LHCN-M2 (cell line): ENCODE data around the gene RNF223. TPM values are rescaled to one million over a fixed set of nuclear protein-coding genes. Genes with fewer than 3 reads are reported as not detected.
"Not testable (repeated sequence)": the region's sequence is repeated elsewhere in the genome, so short reads cannot be mapped to it uniquely, and the experiment has no call there.

Experiments
- DNase-seq: peaks from one replicate; pipeline ENCODE4 v3.0.0-alpha.2; 2012; ENCODE audit warnings: low read depth
- total RNA-seq: library from RNA; depleted of rRNA; stranded (reverse); fragments of >200 nt; gene quantifications from 2 replicates; pipeline ENCODE4 v1.2.3, GENCODE V29; 2014

RNF223 gene
- total RNA-seq, 1 experiment from 2014 or later = not detected

DNA sequence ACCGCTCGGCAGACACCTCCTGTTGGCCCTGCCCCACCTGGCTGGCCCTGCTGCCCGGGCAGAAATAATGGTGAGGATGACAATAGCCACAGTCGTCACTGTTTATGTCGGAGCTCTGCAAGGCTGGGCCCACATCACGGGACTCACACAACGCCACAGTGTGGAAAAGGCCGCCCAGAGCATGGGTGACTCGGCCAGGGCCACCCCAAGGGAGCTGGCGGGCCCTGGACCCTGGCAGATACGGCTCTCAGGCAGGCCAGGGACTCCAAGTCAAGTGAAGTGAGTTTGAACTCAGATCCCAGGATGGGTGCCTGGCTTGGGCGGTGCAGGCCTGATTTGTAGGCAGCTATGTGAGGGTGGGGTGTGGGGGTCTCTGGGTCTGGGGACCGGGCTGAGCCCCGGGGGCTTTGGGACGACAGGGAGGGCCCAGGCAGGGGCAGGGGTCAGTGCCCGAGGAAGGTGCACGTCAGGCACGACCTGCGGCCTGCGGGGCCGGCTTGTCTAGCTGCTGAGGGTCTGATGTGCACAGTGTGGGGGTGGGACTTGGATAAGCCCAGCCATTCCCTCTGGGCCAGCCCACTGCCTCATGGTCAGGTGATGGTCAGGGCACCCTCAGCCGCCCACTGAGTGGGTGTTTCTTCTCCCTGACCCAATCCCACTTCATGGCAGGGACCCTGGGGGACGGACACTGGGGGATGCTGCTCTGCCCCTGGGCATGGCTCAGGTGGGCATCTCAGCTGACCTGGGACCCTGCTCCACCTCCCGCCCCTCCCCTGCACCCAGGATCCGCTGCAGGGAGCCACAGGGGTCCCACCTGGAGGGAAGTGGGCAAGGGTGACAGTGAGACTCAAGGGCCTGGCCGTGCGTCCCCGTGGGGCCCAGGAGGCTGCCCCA is 1.0 kb downstream of the RNF223 start:
- DNase-seq = no peak

DNA sequence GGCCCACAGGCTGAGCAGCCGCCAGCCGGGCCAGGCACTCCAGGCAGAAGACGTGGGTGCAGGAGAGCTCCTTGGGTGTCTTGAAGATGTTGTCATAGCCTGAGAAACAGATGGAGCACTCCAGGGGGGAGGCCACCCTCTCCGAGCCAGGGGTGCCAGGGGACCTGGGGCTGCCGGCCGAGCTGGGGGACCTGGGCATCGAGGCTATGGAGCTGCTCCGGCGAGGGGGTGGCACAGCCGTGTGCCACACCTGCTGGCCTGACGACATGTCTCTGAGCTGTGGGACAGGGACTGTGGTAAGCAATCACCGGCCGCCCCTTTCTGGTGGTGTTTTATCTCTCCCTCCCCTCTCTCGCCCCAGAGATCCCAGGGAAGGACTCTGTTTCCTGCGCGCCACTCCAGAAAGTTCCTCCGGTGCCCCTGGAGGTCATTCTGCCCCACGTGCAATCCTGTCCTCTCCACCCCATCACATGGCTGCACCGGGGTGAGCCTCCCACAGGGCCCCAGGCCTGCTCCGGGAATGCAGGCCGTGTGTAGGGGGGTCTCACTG is 1.7 kb downstream of the RNF223 start:
- DNase-seq = no peak

DNA sequence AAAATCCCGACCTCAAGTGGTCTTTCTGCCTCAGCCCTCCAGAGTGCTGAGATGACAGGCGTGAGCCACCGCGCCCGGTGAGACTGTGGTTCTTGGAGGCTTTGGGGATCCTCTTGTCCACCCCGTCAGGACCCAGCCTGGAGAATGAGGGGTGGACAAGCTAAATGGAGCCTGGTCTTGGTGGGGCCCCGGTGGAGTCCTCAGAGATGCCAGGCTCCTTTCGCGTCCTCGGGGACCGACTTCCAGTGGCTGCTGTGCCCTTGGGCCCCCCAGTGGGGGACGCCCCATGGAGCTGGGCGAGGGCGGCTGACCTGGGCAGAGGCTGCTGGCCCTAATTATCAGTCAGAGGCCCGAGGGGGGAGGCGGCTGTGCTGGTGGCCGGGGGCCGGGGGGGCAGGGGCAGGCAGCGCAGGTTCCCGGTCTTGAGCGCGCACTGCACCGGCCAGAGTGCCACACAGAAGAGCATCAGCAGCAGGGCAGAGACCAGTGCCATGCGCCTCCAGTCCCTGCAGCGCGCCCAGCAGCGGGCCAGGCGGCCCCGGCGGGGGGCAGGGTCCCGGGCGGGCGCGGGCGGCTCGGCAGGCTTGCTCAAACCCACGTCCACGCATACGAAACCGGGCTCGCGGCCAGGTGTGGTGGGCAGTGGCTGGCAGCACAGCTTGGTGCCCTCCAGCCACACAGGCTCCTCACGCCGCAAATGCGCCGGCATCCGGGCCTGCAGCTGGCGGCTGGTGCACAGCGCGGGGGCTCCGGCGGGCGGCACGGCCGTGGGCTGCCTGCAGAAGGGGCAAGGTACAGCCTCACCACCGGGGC is 2.4 kb downstream of the RNF223 start:
- no peak for DNase-seq

DNA sequence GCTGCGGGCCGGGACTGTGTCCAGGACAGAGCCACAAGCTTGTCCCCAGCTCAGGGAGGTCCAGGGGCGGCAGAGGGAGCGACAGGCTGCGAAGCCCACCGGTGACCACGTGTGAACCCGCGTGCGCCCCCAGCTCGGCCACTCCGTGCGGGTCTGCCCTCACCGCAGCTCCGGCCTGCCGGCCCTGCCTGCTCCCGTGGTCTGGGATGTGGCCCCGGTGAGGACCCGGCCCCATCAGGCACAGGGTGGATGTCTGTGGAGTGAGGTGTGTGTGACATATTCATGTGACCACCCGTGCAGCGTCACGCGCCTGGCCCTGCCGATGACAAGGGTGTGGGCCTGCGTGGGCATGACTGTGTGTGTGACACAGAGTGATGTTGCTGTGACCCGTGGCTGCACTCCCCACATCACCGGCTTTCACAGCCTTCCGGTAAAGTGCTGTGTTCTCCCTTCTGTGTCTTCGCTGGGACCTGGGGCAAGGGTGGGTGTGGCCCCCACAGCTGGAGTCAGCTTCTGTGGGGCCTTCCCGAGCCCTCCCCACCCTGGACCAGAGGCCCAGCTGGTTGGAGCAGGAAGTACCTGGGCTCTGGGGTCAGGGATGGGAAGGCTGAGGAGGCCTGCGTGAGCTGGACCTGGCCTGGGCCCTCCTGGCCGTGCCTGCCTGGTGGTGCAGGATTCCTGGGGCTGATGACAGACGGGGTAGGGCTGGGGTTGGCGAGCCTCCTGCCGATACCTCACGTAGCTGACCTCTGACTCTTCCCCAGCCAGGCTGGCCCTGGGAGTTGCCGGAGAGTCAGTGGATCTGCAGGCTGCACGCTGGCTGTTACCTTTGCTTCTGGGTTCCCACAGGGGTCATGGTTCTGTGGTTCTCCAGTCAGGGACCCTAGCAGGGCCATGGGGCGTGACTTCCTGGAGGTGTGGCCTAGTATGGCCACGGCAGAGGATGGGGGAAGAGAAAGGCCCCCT is 4.1 kb downstream of the RNF223 start:
- DNase-seq = no peak

DNA sequence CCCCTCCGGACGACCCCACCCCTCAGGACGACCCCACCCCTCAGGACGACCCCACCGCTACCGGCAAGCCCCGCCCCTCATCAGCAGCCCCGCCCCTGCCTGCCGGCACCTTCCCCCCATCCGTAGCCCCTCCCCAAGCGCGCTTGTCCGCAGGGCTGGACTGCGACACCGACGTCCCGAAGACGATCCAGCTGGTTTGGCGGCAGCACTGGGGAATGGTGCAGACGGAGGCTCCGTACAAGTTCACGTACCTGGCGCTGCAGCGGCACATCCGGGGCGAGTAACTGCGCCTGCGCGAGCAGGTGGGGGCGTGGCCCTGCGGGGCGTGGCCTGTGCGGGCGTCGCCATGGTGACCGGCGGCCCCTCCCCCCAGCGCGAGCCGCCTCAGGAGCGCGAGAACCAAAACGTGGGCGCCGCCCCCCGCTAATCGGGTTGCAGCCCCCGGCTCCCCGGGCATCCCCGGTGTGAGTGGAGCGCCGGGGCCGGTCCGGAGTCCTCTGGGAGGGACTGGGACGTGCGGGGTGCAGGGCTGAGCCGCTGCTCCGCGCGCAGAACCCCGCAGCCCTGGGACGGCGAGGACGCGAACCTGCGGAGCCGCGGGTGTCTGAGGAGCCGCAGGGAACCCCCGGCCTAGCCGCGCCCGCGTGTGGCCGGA is 4.9 kb downstream of the RNF223 start:
- DNase-seq = no peak

DNA sequence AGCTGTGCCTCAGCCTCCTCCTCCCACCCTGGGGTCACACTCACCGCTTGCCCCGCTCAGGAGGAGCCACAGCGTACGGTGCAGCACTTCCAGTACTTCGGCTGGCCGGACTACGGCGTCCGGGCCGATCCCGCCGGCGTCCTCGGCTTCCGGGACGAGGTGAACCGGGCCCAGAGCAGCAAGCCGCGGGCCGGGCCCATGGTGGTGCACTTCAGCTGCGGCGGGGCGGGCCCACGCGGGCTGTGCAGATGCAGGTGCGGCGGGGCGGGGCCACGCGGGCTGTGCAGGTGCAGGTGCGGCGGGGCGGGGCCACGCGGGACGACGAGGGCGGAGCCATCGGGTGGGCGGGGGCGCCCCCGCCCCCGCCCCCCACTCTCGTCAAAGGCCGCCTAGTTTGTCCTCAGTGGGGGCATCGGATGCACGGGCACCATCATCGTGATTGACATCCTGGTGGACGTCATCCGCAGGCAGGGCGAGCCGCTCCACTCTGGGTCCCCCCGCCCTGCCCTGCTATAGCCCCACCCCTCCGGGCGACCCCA is 5.5 kb downstream of the RNF223 start:
- no peak for DNase-seq

DNA sequence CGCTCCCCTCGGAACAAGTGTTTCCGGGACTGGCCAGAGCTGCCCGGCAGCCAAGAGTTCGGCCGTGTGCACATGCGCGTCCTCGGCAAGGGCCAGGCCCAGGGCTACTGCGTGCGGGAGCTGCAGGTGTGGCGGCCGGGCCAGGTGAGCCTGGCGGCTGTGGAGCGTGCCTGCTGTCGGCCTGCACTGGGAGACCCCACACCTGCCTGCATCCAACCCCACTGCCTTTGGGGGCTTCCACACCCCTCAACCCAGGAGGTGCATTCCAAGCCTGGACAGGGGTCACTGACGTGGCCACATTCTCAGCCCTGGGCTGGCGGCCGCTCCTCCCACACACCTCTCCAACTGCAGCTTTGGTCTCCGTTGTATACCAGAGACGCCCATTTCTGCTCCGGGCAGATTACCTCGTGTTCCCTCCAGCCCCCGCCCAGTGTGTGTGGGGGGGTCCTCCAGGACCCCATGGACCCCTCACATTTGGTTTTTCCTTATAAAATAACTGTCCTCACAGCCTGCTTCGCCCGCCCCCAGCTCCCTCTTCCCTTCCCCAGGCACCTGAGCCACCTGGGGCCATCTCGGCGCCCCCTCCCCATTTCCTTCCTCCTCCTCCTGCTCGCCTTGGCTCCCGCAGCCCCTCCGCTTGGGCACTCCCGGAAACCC is 6.1 kb downstream of the RNF223 start:
- DNase-seq = no peak

DNA sequence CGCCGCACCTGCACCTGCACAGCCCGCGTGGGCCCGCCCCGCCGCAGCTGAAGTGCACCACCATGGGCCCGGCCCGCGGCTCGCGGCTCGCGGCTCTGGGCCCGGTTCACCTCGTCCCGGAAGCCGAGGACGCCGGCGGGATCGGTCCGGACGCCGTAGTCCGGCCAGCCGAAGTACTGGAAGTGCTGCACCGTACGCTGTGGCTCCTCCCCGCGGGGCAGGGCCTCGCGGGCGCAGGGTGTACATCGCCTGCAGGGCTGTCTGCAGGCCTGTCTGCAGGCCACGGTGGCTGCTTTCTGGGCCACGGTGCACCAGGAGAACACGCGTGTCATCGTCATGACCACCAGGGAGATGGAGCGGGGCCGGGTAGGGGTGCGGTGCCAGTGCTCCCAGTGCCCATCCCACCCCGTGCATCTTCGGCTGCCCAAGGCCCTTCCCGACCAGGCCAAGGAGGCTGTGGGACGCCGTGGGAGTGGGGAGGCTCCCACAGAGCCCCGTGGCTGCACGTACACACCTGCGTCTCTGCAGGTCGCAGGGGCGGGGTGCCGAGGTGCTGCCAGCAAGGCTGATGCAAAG is 6.7 kb downstream of the RNF223 start:
- no peak for DNase-seq

DNA sequence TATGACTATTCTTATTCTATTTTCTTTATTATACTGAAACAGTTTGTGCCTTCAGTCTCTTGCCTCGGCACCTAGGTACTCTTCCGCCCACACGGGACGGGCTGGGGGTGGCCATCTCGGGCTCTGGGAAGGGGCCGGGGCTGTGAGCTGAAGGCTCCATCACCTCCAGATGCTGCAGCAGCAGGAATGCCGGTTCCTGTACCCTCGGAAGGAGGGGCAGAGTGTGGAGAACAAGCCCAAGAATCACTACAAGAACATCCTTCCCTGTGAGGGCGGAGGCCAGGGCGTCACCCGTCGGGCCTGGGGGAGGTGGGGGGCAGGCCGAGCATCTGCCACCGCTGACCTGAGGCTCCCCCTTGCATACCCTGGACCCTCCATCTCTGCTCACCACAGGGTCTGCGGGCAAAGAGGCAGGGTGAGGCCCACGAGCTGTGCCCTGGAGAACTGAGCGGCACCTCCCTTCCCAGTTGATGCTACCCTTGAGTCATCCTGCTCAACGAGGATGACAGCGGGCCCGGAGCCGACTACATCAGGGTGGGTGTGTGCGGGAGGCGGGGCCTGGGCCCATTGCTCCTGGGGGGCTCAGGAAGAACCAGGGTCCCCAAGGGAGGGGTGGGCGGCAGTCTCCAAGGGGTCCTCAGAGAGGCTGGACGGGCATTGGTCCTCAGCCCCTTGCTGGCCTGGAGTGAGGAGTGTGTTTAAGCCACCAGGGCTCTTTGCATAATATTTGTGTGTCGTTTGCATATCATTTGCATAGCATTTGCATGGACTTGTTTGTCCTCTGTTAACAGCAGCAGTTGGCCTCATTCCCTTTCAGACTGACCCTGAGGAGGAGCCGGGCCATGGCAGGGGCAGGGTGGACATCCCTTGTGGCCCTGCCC is 7.5 kb downstream of the RNF223 start:
- no peak for DNase-seq

DNA sequence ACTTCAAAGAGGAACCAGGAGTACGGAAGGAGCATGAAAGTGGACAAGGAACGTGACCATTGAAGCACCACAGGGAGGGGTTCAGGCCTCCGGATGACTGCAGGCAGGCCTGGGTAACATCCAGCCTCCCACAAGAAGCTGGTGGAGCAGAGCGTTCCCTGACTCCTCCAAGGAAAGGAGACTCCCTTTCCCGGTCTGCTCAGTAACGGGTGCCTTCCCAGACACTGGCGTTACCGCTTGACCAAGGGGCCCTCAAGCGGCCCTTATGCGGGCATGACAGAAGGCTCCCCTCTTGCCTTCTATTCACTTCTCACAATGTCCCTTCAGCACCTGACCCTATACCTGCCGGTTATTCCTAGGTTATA is 8.2 kb downstream of the RNF223 start:
- not testable (repeated sequence) for DNase-seq

DNA sequence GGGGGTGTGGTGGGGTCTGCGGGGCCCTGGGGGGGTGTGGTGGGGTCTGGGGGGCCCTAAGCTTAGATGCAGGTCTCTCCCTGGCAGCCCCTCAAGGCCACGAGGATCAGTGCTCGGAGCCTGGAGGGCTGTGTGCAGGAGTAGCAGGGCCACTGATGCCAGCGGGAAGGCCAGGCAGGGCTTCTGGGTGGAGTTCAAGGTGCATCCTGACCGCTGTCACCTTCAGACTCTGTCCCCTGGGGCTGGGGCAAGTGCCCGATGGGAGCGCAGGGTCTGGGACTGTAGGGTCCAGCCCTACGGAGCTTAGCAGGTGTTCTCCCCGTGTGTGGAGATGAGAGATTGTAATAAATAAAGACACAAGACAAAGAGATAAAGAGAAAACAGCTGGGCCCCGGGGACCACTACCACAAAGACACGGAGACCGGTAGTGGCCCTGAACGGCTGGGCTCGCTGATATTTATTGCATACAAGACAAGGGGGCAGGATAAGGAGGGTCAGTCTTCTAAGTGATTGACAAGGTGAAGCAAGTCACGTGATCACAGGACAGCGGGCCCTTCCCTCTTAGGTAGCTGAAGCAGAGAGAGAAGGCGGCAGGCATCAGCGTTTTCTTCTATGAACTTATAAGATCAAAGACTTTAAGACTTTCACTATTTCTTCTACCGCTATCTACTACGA is 8.7 kb downstream of the RNF223 start:
- no peak for DNase-seq

DNA sequence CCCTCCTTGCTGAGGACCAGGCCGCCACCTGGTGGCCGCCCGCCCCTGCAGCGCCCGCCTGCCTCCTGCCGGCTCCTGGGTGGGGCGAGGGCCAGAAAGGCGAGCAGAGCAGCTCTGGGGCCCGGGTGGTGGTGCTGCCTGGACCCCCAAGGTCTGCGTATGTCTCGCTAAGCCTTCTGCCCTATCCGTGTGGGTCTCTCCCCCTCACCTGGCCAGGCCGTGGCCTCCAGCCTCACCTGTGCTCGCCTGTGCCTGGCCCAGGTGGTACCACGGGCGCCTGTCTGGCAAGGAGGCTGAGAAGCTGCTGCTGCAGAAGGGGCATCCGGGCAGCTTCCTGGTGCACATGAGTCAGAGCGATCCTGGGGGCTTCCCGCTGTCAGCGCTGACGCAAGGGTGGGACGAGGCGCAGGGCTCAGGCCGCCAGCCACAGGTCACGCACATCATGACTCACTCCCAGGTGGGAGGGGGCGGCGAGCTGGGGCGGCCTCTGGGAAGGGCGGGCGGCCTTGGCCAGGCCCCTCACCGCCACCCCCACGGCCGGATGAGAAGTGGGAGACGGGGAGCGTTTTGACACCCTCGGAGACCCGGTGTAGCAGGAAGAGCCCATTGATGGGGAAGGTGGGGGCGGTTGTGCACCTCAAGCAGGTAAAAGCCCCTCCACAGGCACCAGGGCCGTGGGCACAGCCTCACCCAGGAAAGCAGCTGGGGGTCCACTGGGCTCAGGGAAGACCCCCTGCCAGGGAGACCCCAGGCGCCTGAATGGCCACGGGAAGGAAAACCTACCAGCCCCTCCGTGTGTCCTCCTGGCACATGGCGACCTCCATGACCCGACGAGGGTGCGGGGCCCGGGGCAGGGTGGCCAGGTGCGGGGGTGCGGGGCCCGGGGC is 9.9 kb downstream of the RNF223 start:
- peak; percentile 13 for DNase-seq

DNA sequence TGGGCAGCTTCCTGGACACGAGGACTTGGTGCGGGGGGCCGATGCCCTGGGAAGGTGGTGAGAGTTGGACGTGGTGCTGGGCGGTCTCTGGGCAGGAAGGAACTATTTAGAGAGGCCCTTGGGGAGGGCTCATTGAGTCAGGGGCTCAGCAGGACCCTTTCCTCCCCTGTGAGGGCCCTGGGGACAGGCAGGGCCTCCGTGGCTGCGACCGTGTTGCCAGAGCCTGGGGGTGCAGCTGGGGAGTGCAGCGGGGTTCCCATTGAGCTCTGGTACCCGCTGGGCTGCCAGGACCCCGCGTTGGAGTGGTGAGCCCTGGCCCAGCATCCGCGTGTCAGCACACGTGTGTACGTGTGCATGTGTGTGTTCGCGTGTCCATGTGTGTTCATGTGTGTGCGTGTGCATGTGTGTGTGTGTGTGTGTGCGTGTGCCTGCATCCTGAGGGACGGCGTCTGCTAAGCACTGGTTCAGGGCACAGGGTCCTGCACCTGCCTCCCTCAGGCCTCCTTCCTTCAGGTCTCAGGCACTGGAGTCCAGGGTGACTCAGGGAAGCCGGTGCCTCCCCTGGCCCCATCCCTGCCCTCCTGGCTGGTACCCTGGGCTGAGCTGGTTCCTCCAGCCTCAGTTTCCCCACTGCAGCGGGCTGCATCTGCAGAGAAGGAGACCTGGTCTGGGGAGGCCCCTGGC is 10.7 kb downstream of the RNF223 start:
- DNase-seq = no peak

DNA sequence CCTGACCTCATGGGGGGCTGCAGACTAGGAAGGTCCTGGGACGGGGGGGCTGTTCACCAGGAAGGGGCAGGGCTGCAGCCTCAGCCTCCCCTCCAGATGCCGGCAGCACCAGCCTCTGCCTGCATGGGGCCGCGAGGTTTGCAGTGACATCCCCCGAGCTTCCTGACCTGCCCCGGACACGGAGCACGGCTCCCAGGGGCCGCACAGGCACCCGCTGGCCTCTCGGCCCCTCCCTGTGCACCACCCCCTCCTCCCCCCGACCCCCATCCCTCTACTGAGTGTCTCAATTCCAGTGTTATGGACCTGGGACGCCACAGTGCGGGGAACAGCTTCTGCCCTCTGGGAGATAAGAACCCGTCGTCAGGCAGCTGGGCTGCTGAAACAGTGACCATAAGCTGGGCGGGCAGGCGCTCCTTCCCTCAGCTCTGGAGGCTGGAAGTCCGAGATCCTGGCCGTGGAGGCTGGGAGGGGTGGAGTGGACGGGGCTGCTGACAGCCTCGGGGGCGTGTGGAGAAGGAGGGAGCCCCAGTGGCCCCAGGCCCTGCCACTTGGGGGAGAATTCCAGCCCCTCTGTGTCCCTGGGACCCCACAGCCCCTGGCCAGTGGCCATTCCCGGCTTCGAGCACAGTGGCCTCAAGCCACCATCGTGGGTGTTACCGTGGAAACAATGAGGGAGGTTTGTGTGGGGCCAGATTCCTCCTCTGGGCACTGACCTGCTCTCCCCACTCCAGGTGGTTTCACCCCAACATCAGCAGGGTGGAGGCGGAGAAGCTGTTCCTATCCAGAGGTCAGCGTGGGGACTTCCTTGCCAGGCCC is 11.6 kb downstream of the RNF223 start:
- DNase-seq = no peak

DNA sequence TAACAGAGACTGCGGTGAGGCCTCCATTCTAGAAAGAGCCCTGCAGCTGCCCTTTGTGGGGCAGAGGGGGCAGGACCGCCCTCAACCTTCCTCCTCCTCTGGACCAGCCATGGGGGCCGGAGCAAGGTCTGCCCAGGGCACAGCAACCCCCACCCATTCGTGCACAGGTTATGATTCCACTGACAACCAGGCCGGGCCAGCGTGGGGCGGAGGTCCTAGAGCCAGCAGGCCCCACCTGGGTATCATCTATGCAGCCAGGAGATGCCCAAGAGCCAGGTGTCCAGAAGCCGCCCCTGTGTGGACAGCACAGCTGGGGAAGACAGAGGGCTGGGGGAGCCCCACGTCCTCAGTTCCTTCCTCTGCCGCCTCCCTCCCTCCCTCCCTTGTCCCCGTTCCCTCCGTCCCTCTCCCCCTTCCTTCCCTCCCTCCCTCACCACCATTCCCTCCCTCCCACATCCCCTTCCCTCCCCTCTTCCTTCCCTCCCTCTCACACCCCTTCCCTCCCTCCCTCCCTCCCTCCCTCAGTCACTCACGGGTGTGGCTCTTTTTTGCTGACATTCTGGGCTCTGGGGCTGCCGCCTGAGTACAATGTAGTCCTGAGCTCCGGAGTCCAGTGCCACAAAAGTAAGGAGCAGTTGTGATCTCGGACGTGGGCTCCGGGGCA is 12.3 kb downstream of the RNF223 start:
- DNase-seq = no peak
